Muscle of back (tissue), 11 donors: ENCODE results near the gene C3AR1. TPM values are rescaled to one million over a fixed set of nuclear protein-coding genes. Genes with fewer than 3 reads are reported as not detected.
"Not testable (repeated sequence)": the region's sequence is repeated elsewhere in the genome, so short reads cannot be mapped to it uniquely, and the experiment has no call there.

Experiments used
- DNase-seq, 3 donors: peaks; one replicate each; pipeline versions ENCODE4 v3.0.0 to v3.0.0-alpha.2; 2013
- polyA plus RNA-seq, 10 donors: library from polyadenylated mRNA; unstranded; fragments of 120-200 nt; gene quantifications; one replicate each; pipeline ENCODE4 v1.2.1, GENCODE V29; 2013; ENCODE audit not compliant: insufficient read length in 10 of 10

Gene C3AR1
- polyA plus RNA-seq, 10 donors, result 3.6 to 6.6 (median 5.5) TPM

GRCh38 chr12:8058506-8058905, 7.7 kb downstream of the C3AR1 start:
- DNase-seq, result no peak

GRCh38 chr12:8057839-8058238, 8.3 kb downstream of the C3AR1 start:
- DNase-seq, result no peak

GRCh38 chr12:8057306-8057705, 8.9 kb downstream of the C3AR1 start:
- no peak for DNase-seq

- DNase-seq, result no peak
Observed at GRCh38 chr12:8054816-8055215, 11.3 kb downstream of the C3AR1 start.

- no peak for DNase-seq
Observed at GRCh38 chr12:8052679-8053078, 13.5 kb downstream of the C3AR1 start.

GRCh38 chr12:8050600-8051250, 15.4 kb downstream of the C3AR1 start:
- no peak for DNase-seq

- no peak for DNase-seq
Observed at GRCh38 chr12:8048906-8049305, 17.3 kb downstream of the C3AR1 start.

- no peak for DNase-seq
Observed at GRCh38 chr12:8047842-8048241, 18.3 kb downstream of the C3AR1 start.

- peak; percentile 61 to 86 (median 78) for DNase-seq
Observed at GRCh38 chr12:8045952-8046944, 19.9 kb downstream of the C3AR1 start.

GRCh38 chr12:8040791-8041190, 25.4 kb downstream of the C3AR1 start:
- DNase-seq, result no peak

- DNase-seq, result peak; percentile 29 to 43 (median 36)
Observed at GRCh38 chr12:8038659-8039114, 27.5 kb downstream of the C3AR1 start.

- DNase-seq, result no peak
Observed at GRCh38 chr12:8037947-8038346, 28.2 kb downstream of the C3AR1 start.

- DNase-seq, result no peak
Observed at GRCh38 chr12:8037046-8037663, 29.0 kb downstream of the C3AR1 start.

GRCh38 chr12:8036346-8036745, 29.8 kb downstream of the C3AR1 start:
- DNase-seq, result no peak

GRCh38 chr12:8035440-8036010, 30.6 kb downstream of the C3AR1 start:
- DNase-seq, result no peak

GRCh38 chr12:8034802-8035201, 31.4 kb downstream of the C3AR1 start:
- no peak for DNase-seq

GRCh38 chr12:8033153-8034044, 32.8 kb downstream of the C3AR1 start:
- peak; percentile 54 to 82 (median 66) for DNase-seq

GRCh38 chr12:8032242-8033152, 33.7 kb downstream of the C3AR1 start, which contains the start of gene FOXJ2:
Gene FOXJ2, plus strand, starts transcription at chr12:8032716. Its CDS starts 7,117 bp downstream, at chr12:8039833.
- DNase-seq, result peak; percentile 75 to 95 (median 90)

- no peak for DNase-seq
Observed at GRCh38 chr12:8031872-8032241, 34.3 kb downstream of the C3AR1 start.

GRCh38 chr12:8031017-8031416, 35.1 kb downstream of the C3AR1 start:
- DNase-seq, result not testable (repeated sequence)
